ENCODE data around the gene RNF112.

DNA sequence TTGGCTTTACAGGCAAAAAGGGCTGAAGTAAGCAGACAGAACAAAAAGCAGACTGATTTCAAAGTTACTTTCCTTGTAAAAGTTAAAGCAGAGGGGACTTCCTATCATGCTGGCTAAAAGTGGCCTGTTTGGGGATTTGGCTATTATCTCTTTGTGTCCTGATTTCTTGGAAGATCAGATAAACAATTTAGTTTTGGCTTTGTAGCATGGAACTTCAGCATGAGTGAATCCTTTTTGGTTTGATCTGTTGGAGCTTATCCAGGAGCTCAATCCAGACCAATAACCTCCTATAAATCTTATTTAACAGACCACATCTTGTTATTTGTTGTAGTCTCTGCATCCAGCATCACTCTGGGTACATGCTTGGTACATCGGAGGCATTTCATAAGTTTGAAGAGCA lies 8.9 kb upstream of the RNF112 start:
- no peak for TF ChIP-seq CTCF (conservative IDR thresholded peaks at IDR 0.05; ENCODE audit: low read depth, low read length)
- no peak for TF ChIP-seq EZH2 (IDR thresholded peaks at IDR 0.05; ENCODE audit: low read length, unreplicated experiment)
